Right kidney (tissue), 1 donor: Measurements from ENCODE around the gene KLHL8.
"Not testable (repeated sequence)": the region's sequence is repeated elsewhere in the genome, so short reads cannot be mapped to it uniquely, and the experiment has no call there.

ENCODE experiments used
- DNase-seq: peaks from one replicate; pipeline ENCODE4 v3.0.0-alpha.2; 2016

KLHL8 gene

DNA sequence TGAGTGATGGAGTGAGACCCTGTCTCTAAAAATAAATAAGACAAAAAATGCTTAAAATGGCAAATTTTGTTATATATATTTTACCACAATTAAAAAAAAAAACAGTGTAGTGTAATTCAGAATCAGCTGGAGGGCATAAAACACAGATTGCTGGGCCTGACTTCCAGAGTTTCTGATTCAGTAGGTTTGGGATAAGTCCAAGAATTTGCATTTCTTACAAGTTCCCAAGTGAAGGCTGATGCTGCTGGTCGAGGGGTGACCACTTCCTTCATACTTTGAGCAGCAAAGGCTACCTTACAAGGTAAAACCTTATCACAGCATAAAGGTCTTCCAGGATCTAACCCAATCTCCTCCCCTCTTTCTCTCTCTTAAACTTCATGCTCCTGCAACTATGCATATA lies 40.7 kb downstream of the KLHL8 start:
- DNase-seq = no peak

DNA sequence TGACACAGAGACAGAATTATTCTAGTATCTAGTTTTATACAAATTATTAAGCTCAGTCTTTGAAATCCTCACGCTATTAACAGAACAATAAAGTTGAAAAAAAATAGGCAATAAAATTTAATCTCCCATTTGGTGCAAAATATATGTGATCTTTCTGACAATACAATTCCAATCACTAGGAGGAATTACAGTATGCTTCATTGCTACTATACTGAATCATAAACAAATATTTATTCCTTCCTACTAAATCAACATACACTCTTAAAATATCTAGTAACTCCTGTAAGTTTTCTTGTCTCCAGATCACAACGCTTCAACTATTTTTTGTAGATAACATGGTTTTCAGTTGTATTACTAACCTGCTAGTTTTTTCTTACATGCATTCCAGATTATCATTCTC lies 45.7 kb downstream of the KLHL8 start:
- DNase-seq = no peak

DNA sequence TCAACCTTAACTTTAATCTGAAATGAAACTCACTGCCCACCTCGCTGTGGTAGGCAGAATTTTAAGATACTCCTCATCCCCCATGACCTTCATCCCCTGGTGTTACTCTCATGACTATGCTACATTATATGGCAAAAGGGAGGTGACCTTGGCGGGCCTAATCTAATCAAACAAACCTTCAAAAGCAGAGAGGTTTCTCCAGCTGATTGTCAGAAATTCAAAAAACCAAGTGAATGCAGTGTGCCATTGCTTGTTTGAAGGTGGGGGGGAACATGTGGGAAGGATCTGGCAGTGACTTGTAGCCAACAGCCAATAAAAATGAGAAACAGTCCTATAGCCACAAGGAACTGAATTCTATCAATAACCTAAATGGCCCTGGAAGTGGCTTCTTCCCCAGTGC lies 48.5 kb downstream of the KLHL8 start:
- DNase-seq = no peak

DNA sequence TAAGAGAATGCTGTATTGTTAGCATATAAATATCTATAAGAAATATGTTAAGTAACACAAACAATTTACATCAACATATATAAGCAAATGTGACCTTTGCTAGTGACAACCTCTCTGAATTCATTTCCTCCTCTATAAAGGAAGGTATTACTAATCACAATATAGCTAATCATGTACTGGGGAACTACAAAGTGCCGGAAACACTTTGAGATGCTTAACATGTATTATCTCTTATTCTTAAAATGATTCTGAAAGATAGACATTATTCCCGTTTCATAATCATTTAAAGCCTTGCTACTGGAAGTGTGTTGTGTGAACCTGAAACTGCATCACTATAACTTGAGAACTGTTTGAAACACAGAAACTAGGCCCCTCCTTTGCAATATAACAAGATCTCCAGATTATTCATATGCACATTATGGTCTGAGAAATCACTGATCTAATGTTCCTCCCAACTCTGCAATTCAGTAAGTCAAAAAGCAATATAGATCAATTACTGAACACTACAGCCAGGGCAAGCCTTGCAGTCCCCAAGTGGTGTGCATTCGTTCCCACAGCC lies 54.0 kb downstream of the KLHL8 start:
- no peak for DNase-seq

DNA sequence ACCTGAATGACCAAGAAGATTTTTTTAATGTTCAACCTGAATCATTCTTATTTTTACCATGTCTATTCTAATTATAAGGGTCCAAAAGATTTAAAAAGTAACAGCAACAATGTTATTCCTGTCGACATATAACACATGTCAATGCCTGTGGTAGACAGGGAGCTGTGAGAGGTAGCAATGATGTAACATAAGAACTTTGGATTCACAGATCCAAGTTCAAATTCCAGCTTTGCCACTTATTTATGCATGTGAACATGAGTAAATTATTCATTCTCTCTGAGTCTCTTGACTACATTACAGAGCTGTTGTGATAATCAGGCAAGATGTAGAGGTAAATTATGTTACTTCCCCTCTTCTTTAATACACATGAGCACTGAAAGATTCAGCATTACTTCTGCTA lies 54.5 kb downstream of the KLHL8 start:
- DNase-seq = no peak

DNA sequence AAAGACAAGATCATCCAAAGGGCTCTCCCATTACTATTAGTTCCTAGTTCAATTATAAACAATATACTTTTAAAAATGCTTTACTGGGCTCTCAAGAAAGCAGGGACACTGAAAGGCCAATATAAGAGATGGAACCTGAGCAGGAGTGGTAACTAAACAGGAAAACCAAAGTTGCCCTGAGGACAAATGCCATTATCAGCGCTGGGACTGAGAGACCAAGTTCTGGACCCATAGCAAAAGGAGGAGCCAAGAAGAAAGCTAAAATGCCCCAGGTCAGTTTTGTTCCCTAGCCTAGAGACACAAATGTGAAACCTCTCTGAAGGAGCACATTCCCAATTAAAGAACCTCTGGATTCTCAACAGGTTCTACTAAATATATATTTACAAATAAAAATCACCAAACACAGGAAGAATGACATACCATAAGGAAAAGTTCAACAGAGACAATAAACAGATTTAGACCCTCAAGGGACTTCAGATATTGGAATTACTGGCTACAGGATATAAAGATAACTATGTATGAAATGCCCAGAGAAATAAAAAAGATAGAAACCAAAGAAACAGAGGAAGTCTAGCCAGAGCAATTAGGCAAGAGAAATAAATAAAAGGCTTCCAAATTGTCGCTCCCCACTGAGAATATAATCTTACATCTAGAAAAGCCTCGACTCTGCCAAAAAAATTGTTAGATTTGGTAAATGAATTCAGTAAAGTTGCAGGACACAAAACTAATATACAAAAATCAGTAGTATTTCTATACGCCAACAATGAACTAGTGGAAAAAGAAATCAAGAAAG lies 67.1 kb downstream of the KLHL8 start:
- no peak for DNase-seq

DNA sequence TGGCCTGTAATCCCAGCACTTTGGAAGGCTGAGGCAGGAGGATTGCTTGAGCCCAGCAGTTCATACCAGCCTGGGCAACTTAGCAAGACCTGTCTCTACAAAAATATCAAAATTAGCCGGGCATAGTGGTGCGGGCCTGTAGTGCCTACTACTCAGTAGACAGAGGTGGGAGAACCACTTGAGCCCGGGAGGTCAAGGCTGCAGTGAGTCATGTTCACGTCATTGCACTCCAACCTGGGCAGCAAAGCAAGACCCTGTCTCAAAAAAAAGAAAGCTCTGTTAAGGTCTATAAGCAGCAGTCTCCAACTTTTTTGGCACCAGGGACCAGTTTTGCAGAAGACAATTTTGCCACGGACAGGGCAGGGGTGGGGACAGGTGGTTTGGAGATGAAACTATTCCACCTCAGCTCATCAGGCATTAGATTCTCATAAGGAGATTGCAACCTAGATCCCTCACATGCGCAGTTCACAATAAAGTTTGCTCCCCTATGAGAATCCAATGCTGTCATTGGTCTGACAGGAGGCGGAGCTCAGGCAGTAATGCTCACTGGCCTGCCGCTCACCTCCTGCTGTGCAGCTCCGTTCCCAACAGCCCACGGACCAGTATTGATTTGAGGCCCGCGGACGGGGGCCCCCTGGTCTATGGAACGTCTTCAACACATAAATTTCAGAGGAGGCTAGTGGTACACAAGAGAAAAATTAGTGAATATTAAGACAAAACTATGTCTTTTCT lies 67.9 kb downstream of the KLHL8 start:
- DNase-seq = no peak

DNA sequence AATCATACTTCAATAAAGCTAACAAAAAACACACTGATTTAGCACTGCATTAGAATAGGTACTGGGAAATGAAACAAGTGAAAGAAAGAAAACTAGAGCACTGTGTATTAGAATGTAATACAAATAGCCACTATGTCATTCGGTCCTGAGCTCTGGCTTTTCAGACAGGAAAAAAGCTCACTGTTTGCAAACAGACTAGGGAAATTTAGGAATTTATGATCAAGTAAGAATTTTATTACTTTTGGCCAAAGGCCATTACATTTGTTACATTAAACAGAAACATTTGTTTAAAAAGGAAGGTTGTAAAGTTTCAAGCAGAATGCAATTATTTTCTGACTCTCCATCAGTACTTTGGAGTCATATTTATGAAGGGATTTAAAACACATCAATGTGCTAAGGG lies 68.7 kb downstream of the KLHL8 start:
- DNase-seq = no peak

DNA sequence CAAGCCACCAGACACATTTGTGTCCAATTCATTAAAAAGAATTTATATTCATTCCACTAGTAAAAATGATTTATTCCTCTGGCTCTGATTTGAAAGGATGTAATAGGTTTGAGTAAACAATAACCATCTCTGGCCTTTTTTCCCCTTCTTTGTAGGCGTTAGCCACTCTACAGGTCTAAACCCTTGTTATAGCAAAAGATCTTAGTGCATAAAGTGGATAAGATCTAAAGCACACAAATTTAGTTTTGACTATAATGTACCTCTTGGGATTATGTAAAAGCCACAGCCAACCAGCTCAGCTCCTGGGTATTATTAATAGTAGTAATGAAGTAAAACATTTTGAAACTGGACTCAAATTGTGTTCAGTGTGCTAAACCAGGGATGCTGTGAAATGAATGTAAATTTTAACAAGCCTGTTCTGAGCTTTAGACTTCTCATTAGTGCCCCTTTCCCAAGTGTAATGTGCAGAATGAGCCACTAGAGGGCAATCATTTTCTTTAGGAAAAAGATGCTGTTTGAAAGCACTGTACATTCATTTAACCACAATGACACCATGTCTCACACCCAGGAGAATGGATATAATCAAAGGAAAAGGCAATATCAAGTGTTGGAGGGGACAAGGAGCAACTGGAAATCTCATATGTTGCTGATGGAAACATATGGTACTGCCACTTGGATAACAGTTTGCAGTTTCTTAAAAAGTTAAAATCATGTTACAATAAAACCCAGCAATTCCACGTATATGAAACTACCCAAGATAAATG lies 69.7 kb downstream of the KLHL8 start:
- DNase-seq = peak; percentile 35

DNA sequence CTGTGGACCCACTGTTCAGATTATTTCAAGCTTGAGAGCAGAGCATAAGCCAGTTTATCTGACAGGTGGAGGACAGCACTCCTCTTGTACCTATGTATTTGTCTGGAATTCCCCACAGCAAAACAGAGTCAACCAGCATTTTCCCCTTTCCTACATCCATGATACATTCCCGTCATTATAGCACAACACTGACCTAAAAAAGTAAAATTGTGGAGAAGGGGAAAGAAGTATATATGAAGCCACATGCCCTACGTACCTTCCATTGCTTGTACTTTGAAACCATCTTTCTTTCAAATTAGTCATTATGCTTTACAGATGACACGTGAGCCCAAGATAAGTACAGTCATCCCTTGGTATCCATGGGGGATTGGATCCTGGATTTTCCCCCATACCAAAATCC lies 73.3 kb downstream of the KLHL8 start:
- DNase-seq = no peak

DNA sequence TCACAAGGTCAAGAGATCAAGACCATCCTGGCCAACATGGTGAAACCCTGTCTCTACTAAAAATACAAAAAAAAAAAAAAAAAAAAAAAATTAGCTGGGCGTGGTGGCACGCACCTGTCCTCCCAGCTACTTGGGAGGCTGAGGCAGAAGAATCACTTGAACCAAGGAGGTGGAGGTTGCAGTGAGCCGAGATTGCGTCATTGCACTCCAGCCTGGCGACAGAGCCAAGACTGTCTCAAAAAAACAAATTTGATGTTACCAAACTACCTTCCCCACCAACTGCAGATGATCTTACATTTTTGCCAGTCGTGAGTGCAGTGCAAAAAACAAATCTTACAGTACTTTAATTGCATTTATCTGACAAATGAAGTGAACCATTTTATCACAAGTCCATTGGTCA lies 74.5 kb downstream of the KLHL8 start:
- DNase-seq = not testable (repeated sequence)

DNA sequence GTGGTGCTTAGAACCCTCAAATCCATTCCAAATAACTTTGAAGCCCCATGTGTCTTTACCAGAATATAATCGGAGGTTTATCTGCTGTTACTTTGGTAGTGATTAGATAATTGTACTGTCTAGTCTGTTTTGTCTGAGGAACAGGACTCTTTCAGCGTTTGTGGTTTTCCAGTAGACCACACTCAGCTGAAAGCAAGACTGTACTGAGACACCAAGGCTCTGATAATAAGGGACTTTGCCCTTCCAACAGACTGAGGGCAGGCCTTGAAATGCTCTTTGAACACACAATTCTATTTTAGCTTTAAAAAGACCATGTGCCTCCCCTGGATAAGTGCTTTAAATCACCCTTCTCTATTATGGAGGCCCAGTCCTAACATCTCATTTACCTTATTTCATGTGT lies 76.1 kb downstream of the KLHL8 start:
- DNase-seq = no peak

DNA sequence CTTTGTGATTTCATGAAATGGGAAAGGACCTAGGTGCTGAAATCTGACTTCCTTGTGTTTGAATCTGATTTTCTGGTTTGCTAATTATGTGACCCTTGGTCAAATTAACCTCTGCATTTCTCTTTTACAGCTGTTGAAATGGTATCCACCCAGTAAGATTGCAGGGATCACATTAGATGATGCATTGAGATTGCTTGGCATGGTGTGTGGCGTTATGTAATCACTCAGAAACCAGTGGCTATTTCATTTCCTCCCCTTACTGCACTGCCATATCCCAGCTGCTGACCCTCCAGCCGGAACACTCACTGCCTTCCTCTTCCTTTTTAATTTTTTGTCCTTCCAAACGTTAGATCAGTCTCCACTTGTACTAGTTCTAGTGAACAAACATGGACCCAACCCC lies 79.0 kb downstream of the KLHL8 start:
- no peak for DNase-seq

DNA sequence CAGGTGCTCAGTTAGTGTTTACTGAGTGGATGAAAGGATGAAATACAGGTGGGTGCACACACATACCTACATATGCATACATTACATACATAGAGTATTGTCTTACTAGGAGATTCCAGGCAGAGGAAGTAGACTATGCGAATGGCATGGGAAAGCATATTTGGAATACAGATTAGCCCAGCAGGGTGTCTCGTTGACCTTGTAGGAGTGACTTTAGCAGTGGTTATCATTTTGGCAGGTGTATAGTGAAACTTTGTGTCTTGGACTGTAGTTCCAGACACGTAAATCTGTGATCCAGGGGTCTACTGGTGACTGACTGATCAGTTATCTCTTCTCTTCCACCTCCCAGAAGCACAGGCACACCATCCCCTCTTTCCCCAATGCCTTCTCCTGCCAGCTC lies 86.3 kb downstream of the KLHL8 start:
- DNase-seq = no peak

DNA sequence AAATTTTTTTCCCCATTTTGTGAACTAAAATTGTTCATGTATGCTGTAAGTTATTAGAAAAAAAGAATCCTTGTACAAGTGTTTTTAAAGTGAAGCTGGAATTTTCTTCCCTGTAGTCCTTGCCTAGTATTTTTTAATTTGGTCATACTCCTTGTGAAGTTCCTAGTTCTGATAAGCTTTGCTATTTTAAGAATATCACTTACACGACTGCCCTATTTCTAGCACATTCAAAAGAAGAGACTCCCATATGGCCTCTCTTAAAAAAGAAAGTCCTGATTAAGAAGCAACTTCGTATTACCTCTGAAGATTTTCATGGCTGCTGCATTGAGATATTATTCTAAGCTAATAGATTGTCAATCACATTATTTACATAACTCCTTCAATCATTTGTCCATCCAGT lies 87.2 kb downstream of the KLHL8 start:
- DNase-seq = no peak

DNA sequence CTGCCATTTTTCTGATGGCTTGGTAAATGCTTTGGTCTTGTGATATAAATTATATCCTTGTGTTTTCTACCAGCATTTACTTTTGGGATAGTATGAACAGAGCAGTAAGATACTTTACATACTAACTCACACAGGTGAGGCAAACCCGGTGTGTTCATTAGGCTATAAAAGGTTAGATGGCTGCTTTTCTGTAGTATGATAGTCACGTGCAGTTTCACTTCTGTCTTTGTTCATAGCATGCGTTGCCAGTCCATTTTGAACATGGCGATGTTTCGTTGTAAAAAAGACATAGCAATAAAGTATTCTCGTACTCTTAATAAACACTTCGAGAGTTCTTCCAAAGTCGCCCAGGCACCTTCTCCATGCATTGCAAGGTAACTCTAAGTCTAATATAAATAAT lies 88.4 kb downstream of the KLHL8 start:
- DNase-seq = no peak

DNA sequence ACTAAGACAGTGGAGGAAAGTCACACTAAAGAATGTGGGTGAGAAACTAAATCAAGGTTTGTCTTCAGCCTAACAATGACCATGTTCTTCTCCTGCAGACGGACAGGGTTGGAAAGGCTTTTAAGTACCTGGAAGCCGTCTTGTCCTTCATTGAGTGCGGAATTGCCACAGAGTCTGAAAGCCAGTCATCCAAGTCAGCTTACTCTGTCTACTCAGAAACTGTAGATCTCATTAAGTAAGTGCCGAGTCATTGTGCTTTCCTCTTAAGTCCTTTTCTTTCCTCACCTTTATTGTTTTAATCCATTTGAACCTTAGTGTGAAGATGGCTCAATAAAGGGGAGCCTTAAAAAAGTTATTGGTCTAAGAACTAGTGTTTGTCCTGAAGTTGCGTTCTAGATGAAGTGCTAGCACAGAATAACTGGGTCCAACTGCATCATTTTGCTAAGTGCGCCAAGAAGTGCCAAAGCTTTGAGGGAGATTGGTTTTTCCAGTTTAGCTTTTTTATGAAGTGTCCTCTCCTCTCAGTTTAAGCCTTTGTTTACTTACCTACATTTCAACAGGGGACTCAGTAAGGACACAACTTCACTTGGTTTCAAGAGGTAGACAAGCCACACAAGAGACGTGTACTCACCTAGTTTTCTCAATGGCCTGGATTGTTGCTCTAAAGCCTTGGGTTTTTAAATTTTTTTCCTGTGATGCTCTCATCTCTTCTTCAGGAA lies 89.3 kb downstream of the KLHL8 start:
- DNase-seq = no peak

DNA sequence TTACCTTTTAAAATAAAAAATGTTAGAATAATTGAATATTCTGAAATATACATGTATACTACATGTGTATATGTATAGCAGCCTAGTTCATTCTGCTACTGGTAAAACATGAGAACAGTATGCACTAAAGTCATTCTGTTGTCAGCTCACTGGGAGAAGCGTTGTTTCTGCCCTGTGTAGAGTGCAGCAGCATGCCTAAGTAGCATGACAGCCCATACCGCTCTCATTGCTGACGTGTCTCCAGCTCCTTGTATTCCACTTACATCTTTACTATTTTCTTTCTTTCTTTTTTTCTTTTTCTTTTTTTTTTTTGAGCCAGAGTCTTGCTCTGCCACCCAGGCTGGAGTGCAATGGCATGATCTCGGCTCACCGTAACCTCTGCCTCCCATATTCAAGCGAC lies 90.7 kb downstream of the KLHL8 start:
- no peak for DNase-seq

DNA sequence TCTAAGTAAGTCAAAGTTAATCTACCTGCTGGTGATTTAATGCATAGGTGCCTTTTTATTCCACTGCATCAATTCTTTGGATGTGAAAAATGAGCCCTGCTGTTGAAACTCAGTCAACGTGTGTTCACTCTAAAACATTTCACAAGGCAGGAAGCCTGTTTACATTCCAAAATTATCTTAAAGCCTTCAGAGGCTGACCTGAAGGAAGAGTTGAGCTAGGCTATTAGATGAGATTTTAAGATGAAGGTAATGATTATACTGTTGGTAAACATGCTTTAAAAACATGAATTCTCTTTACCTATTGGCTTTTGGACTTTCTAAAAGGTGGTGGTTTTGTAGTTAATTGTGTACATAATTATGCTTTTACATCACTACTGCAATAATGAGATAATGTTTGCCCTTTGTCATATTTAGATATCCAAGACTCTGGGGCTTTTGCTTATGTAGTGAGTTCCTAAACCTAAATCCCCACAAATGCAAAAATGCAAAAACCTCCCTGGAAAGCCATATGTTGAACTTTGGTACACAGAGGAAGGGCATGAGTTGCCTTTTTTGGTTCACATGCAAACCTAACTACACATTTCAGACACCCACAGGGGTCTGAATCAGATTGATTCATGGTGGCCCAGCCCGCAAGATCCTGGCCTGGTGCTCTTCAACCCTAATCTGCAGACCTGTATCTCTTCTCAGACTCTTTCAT lies 92.3 kb downstream of the KLHL8 start:
- DNase-seq = no peak

DNA sequence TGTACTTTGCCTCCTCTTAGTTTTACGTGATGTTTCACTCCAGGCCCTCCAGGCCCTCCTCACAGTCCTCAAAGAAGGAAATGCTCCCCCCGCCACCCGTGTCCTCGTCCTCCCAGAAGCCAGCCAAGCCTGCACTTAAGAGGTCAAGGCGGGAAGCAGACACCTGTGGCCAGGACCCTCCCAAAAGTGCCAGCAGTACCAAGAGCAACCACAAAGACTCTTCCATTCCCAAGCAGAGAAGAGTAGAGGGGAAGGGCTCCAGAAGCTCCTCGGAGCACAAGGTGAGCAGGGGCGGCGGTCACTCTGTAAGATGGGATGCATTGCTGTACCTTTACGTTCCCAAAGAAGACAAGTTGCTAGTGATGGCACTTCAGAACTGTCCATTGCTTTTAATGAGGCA lies 94.4 kb downstream of the KLHL8 start:
- DNase-seq = no peak

DNA sequence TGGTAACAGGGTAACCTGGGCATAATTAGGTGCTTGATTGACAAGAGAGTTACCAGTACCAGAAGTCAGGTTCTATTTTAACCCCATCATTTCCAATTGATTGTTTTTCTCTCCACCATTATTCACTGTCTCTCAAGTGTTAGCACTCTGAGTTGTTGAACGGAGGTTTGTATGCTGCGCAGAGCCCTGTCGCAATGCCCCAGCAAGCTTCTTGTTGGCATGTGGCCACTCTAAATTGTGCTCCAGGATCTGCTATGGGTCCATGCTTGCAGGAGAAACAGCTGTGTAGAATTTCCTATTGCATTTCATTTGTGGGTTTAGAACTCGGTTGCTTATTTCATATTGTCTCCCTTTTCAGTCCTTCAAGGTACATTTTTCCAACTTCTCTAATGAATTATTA lies 98.2 kb downstream of the KLHL8 start:
- no peak for DNase-seq
